GM21515 (cell line): ENCODE measurements around the gene CA4.
"Not testable (repeated sequence)": the region's sequence is repeated elsewhere in the genome, so short reads cannot be mapped to it uniquely, and the experiment has no call there.

Experiments used
- ATAC-seq: cut with Tn5 transposase; IDR thresholded peaks from one replicate; pipeline ENCODE4 v1.9.1; 2021; ENCODE audit not compliant: unreplicated experiment

CA4 gene

DNA sequence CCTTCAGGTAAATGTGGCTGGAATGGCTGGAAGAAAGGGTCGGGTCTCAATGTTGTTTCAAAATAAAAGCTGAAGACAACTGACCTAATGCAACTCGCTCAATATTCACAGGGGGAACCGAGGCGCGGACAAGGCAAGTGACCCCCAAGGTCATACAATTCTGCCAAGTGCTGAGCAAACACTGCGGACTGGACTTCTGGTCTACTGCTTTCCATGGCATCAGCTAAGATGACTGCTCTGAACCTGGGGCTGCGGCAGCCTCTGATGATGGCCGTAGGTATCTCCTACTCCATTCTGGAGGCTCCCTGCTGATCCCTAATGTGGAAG lies 21.9 kb downstream of the CA4 start:
- ATAC-seq = no peak

DNA sequence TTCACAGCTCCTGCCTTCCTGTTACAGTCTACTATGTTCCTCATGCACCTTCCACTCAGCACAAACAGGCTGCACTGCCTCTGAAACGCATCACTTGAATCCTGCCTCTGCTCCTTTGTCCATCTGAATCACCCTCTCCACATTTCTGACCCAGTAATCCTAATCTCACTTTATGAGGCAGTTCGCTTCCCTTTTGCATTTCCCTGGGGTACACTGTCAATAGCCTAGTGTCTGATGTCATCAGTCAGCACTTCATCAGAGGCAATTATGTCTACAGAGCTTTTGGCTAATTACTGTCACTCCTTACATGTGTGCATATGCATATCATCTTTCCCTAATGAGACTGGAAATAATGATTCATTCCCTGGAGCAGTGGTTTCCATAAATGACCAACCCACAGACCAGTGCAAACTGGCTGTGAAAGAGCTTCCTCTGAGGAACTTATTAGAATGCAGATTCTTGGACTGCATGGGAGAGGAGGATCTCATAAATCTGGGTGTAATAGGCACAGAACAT lies 23.6 kb downstream of the CA4 start:
- ATAC-seq = no peak

DNA sequence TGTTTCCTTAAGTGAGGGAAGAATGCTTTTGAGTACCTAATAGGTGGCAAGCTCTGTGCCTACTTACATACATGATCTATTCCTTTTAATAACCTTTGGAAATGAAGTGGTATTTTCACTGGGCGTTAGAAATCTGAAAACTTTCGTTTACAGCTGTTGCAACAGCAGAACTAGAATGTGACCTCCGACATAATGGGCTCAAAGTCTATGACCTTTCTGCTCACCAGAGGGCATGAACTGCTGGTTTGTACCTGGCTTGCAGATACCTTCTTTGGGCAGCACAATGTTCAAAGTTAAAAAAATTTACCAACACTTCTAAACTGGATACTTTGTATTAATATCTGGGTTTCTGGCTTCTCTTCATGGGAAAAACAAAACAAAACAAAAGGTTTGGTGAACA lies 24.3 kb downstream of the CA4 start:
- no peak for ATAC-seq

DNA sequence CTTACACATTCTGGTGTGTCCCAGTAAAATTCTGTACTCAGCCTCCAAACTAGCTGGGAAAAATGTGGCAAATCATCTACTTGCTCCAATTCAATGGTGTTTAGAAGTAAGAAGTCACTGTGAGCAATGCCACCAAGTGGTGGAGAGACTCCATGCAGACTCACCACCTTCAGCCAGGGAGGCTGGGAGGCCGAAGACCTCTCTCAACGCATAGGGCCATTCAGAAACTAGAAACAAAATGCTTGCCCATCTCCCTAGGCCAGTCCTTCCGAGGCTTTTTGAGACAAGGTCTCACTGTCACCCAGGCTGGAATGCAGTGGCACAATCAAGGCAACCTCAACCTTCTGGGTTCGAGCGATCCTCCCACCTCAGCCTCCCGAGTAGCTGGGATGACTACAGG lies 25.0 kb downstream of the CA4 start:
- not testable (repeated sequence) for ATAC-seq

DNA sequence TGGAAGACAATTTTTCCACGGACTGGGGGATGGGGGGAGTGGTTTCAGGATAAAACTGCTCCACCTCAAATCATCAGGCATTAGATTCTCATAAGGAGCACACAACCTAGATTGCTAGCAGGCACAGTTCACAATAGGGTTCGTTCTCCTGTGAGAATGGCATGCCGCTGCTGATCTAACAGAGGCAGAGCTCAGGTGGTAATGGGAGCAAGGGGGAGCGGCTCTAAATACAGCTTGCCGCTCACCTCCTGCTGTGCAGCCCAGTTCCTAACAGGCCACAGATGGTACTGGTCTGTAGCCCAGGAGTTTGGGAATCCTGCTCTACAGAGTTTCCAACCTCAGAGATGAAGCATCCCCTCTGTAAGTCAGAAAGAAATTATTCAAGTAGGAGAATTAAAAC lies 27.0 kb downstream of the CA4 start:
- not testable (repeated sequence) for ATAC-seq

DNA sequence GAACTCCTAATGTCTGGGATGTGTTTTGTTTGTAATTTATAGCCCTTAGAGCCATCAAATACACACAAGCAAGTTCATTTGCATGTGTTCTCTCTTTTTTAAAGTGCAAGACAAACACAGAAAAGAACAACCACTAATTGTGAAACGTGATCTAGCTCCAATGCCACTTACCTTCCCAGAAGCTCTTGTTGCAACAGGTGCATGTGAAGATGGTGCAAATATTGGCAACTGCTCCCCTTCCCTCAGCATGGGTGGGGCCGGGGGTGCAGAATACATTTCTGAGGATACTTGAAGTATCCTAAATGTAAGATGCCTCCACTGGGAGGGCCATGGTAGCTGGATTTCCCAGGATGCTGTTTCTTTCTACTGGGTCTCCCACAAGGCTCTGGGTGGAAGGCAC lies 28.4 kb downstream of the CA4 start:
- not testable (repeated sequence) for ATAC-seq

DNA sequence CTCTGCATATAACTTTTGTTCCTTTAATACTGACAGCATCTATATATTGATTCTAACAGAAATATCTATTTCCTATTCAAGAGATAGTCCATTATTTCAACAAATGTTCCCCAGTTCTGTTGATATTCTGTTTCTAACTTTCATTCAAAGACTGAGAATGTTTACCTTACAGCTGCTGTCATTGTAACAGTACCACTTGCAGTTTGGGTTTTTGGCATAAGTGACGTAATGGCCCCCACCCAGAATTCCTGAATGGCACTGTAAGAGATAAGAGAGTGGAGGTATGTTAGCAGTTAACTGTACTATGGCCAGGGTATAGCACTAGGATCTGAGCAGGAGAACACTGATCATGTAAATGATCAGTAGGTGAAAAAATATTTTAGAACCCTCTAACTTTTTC lies 30.6 kb downstream of the CA4 start:
- ATAC-seq = not testable (repeated sequence)

DNA sequence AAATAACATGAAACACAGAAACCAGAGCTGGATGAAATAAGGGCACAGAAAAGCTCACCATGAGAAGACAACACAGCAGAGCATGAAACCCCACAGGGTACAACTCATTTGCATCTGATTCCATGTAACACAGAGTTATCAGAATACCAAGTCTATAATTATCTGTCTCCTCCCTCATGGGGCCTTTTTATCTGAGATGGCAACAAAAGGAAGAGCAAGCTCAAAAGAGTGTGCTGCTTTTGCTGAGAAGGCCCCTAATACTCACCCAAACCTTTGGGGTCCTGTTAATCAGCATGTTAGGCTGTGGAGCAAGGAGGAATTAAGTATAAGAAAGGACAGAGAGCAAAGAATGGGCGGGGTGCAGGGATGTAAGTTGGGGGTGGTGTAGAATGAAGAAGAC lies 36.6 kb downstream of the CA4 start:
- ATAC-seq = not testable (repeated sequence)

DNA sequence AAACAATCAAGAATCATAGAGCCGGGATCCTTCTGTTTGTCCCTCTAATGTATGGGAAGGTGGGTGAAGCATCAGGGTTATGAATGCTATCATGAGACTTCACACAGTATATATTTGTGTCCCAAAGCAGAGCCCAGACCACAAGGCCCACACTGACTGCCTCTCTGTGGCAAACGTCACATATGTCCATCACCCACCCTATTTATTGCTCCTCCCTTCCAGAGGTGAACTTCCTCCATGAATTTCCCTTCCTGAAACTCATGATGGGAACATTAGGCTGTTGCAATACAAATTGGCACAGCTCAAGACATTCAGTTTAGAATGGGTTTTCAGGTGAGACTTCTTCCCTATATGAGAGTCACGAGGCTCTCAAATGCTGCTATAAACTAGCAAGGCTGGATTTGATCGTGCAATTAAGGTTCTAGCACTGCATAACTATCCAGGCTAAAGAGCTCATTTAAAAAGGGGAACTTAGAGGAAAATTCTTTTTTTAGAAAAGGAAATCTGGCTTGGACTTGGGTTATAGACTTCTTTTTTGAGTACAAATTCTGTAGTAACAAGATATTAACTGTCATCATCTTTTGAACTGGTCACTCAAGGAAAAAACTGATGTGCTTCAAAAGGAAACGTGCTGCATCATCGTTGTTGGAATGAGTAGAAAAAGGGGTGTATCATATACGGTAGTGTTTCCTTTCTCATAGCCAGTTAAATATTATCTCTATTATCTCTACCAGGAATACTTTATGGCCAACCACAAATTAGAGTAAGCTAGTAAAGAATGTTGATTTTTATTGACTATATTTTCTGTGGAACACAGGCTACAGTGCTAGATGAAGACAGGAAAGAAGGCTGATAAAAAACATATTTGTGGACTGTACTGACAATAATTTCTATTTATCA lies 37.3 kb downstream of the CA4 start:
- not testable (repeated sequence) for ATAC-seq

DNA sequence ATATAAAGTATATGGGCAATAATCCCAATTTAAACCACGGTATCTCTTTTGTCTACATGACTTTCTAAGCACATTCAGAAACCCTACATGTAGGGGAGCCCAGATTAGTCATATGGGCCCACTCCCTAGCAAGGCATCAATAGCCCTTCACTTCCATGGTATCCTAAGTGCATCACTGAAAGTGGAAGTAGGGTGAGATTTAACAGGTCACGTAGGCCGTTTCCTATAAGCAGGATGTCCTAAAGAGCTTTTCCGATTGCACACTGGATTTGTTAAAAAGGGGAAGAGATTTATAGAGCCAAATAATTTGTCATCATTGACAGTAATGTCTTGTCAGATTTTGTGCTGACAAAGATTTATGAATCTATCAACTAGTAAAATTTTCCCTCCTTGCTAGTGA lies 39.0 kb downstream of the CA4 start:
- no peak for ATAC-seq

DNA sequence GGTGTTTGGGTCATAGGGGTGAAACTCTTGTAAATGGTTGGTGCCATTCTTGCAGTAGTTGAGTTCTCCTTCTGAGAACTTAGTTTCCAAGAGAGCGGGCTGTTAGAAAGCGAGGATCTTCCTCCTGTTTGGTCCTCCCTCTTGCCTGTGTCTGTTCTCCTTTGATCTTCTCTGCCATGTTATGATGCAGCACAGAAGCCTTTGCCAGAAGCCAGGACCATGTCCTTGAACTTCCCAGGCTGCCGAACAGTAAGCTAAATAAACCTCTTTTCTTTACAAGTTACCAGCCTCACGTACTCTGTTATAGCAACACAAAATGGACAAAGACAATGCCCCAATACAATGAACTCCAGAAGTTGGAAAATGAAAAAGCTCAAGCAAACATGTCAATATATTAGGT lies 40.3 kb downstream of the CA4 start:
- ATAC-seq = not testable (repeated sequence)

DNA sequence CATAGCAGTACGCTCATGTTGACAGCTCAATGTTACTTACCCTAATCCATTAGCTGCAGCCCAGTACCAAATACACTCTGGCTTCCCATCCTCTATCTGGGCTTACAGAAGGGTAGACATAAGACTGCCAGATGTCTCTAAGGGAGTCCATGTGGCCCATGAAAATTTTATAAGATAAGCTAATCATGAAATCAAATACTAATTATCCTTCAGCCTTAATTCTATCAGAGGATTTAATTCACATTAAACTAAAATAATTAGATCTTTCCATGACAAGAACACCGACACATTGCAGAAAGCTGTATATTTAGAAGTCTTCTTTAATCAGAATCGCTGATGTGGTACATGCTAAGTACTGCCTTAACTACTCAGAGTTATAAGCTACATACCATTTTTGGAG lies 43.3 kb downstream of the CA4 start:
- not testable (repeated sequence) for ATAC-seq

DNA sequence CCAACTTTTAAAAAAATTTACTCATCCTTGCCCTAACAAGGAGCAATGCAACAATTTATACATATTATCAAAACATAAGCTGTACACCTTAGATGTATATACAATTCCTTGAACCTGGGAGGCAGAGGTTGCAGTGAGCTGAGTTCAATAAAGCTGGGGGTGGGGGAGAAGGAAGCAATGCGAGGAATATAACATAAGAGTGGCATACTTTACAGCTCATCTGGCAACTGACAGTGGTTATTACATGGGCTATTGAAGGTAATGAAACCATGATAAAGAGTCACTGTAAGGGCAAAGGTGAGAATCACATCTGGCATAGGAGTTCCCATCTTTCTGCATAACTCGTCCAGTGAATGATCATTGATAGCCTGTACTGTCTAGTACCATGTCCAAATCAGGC lies 43.7 kb downstream of the CA4 start:
- ATAC-seq = no peak

DNA sequence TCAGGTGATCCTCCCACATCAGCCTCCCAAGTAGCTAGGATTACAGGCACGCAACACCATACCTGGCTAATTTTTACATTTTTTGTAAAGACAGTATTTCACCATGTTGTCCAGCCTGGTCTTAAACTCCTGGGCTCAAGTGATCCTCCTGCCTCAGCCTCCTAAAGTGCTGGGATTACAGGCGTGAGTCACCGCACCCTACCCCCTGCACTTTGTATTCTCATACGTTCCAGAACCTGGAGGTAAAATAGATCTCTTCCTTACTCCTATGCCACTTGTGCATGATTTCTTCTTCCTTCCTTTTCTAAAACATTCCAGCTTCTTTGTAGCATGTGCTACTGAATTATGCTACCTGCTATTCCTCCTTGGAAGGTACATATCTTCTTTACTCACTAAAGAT lies 44.4 kb downstream of the CA4 start:
- ATAC-seq = not testable (repeated sequence)

DNA sequence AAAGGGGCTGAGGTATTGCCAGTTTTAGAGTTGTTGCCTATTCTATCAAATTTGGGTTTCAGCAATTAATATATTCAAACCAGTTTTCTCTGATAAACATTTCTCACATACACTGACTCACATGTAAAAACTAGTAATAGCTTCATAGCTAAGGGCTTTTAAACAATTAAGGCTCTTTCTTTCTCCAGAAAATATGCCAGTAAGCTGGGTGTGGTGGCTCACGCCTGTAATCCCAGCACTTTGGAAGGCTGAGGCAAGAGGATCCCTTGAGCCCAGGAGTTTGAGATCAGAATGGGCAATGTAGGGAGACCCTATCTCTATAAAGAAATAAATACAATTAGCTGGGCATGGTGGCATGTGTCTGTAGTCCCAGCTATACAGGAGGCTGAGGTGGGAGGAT lies 48.9 kb downstream of the CA4 start:
- not testable (repeated sequence) for ATAC-seq

DNA sequence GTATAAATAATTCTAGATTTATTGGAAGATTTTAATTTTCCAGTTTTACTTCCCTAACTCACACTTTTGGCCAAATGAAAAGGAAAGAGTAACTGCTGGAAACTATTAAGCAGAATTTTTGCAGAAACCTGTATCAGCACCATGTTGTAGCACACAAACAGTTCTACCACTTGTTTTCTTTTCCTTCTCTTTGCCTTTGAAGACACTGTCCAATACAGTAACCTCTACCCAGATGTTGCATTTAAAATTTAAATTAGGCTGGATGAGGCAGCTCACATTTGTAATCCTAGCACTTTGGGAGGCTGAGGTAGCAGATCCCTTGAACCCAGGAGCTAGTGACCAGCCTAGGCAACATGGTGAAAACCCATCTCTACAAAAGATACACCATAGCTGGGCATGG lies 56.0 kb downstream of the CA4 start:
- not testable (repeated sequence) for ATAC-seq

DNA sequence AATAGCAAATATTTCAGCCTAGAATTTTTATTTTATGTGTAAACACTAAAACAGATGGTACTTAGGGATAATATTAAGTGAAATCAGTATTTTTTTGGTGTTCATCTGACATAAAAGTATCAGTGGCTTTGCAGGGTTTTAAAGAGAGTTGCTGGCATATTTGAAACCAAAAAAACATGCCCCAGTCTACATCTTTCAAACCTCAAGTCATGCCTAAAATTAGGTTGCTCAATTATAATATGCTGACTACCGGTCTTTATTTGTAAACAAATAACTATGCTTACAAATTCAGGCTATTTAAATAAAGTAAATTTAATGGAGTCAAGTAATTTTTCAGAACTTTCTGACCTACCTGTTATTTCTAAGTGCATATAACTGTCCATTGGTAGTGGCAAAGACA lies 58.5 kb downstream of the CA4 start:
- not testable (repeated sequence) for ATAC-seq
